Breast epithelium (tissue), 4 donors: ENCODE measurements around the gene PYGO2. TPM values are rescaled to one million over a fixed set of nuclear protein-coding genes. Genes with fewer than 3 reads are reported as not detected.

Experiments used
- DNase-seq, 2 donors: peaks; one replicate each; pipeline ENCODE4 v3.0.0-alpha.2; 2019; ENCODE audit warnings: low spot score in 2 of 2
- H3K27ac ChIP-seq, 2 donors: fragments of 200-600 bp; sonication (generic) in 1 of 2; one replicate each; pipeline ENCODE4 v1.5.1; 2016 to 2019; ENCODE audit warnings: mild to moderate bottlenecking in 1 of 2
- H3K27me3 ChIP-seq, 2 donors: fragments of 200-600 bp; sonication (generic) in 1 of 2; one replicate each; pipeline versions ENCODE4 v1.5.1 to v1.6.0; 2017 to 2019; ENCODE audit warnings: control low read depth in 1 of 2, mild to moderate bottlenecking in 1 of 2
- H3K36me3 ChIP-seq: fragments of 200-600 bp; one replicate; pipeline ENCODE4 v1.5.1; 2019
- H3K4me1 ChIP-seq, 2 donors: fragments of 200-600 bp; sonication (generic); one replicate each; pipeline ENCODE4 v1.5.1; 2016 to 2019; ENCODE audit warnings: control low read depth in 1 of 2
- H3K4me3 ChIP-seq, 3 donors: fragments of 200-600 bp; sonication (generic); 1 replicate in 2 of 3; 2 replicates in 1 of 3; pipeline ENCODE4 v1.5.1; 2016 to 2019; ENCODE audit warnings: mild to moderate bottlenecking in 3 of 3, moderate library complexity in 2 of 3
- H3K9me3 ChIP-seq, 2 donors: fragments of 200-600 bp; sonication (generic) in 1 of 2; one replicate each; pipeline ENCODE4 v1.5.1; 2016 to 2019; ENCODE audit warnings: control low read depth in 1 of 2
- POLR2A ChIP-seq: fragments of 450-650 bp; IDR thresholded peaks from one replicate; pipeline ENCODE4 v1.6.1; 2016; ENCODE audit warnings: antibody characterized with exemption, mild to moderate bottlenecking, moderate library complexity
- POLR2AphosphoS5 ChIP-seq, 3 donors: sonication (generic); formaldehyde crosslinking; IDR thresholded peaks; one replicate each; pipeline ENCODE4 v1.6.1; 2017; ENCODE audit warnings: antibody characterized with exemption in 3 of 3
- intact Hi-C: fragments of 100-400 bp; cut with DNase I; formaldehyde crosslinking; loops from one replicate; pipeline ENCODE4 v1.15.1; 2023; ENCODE audit warnings: low total_unique reads
- total RNA-seq, 3 donors: library from RNA; depleted of rRNA; stranded (reverse); fragments of >200 nt; gene quantifications; one replicate each; pipeline ENCODE4 v1.1.0, GENCODE V29; 2016
- TF ChIP-seq, protein P1 (sequence below), 3 donors: fragments of 450-650 bp; IDR thresholded peaks; one replicate each; pipeline ENCODE4 v1.5.1; 2016 to 2017; ENCODE audit warnings: antibody characterized with exemption in 3 of 3, mild to moderate bottlenecking in 3 of 3, moderate library complexity in 3 of 3

Gene PYGO2
- total RNA-seq, 3 donors from 2014 or later = 14.6 to 26.2 (median 20.3) TPM

DNA sequence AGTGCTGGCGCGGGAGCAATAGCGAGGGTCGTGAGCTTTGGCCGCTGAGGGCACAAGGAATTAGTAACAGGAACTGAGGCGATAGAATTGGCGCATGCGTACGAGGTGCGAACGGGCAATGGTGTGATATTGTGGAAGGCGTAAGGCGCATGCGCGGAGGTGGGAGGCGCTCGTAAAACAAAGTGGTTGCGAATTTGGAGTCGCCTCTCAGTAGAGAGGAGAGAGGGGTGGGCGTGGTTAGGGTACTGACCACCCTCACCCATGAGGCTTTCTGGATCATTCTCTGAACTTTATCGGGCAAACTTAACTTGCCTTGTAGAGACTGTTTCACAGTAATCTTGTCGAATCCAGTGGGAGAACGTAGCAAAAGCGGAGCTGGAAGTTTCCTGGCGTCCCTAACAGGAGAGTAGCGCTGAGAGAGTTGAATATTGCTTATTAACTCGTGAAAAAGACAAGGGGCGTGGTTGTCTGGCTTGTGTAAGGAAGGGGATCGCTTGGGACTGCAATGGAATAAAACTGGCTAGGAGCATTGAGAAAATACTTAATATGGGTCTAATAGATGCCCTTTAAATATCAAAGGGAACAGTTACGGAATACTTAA, 13.3 kb upstream of the PYGO2 start:
- H3K4me1 ChIP-seq = peaks cover 12 to 23% of the 10 kb centered on the region in 2 donors
- peak overlapping the region; percentile 57 to 76 (median 76) for H3K4me3 ChIP-seq
- DNase-seq = peak; percentile 94
- no peaks in the 10 kb centered on the region for H3K9me3 ChIP-seq
- peak overlapping the region; percentile 99 to 100 for H3K27ac ChIP-seq
- no peak for TF ChIP-seq POLR2A
- TF ChIP-seq, protein P1, sequence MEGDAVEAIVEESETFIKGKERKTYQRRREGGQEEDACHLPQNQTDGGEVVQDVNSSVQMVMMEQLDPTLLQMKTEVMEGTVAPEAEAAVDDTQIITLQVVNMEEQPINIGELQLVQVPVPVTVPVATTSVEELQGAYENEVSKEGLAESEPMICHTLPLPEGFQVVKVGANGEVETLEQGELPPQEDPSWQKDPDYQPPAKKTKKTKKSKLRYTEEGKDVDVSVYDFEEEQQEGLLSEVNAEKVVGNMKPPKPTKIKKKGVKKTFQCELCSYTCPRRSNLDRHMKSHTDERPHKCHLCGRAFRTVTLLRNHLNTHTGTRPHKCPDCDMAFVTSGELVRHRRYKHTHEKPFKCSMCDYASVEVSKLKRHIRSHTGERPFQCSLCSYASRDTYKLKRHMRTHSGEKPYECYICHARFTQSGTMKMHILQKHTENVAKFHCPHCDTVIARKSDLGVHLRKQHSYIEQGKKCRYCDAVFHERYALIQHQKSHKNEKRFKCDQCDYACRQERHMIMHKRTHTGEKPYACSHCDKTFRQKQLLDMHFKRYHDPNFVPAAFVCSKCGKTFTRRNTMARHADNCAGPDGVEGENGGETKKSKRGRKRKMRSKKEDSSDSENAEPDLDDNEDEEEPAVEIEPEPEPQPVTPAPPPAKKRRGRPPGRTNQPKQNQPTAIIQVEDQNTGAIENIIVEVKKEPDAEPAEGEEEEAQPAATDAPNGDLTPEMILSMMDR (IDR thresholded peaks at IDR 0.05) = no peak
- peak in 2 of 3 donors; percentile 30 to 70 for TF ChIP-seq POLR2AphosphoS5 (IDR thresholded peaks at IDR 0.05)
- intact Hi-C loops = no loop called here
- H3K27me3 ChIP-seq = no peaks in the 10 kb centered on the region
- no peaks in the 10 kb centered on the region for H3K36me3 ChIP-seq

DNA sequence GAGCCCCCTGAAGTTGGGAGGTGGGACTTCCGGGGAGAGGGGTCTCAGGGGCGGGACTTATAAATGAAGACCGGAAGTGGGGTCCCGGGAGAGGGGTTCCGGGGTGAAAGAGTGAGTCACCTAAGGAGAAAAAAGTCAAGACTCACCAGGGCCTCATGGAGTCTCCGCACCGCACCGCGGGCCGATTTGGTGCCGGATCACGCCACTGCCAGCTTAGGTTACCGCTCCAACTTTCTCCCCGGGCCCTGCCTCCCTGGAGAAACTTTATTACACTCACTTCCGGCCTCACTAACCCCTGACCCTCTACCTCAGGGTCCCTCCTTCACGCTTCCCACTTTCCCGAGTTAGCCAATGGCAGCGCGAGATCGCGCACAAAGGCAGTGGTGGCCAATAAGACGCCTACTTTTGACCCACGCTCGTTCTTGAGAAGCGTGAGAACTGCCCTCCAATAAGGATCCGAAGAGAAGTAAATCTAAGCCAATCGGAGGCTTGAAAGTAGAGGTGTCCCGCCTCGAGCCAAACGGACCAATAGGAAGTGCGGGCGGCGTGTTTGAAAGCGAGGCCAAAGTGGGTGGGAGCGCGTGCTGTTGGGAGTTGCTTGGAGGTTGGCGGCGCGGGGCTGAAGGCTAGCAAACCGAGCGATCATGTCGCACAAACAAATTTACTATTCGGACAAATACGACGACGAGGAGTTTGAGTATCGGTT, 12.7 kb upstream of the PYGO2 start, which contains the start of gene CKS1B:
Gene CKS1B, plus strand, starts transcription at position 580 of the 706 bp plus-strand sequence. Its CDS starts 65 bp downstream, at position 645.
- Histone ChIP-seq H3K9me3 (no peaks in the 10 kb centered on the region), H3K4me1 (peaks cover 14 to 26% of the 10 kb centered on the region in 2 donors), H3K4me3 (peak within 1 kb of the TSS; percentile 57 to 76 (median 76)), H3K27me3 (no peaks in the 10 kb centered on the region), H3K27ac (peak within 1 kb of the TSS; percentile 99 to 100), H3K36me3 (no peaks in the 10 kb centered on the region)
- peak; percentile 99 to 100 for DNase-seq
- intact Hi-C loops = no loop called here
- TF ChIP-seq POLR2AphosphoS5 (IDR thresholded peaks at IDR 0.05) (peak in 2 of 3 donors; percentile 71 to 82), POLR2A (peak; percentile 75)
- TF ChIP-seq, protein P1 (IDR thresholded peaks at IDR 0.05) = no peak

DNA sequence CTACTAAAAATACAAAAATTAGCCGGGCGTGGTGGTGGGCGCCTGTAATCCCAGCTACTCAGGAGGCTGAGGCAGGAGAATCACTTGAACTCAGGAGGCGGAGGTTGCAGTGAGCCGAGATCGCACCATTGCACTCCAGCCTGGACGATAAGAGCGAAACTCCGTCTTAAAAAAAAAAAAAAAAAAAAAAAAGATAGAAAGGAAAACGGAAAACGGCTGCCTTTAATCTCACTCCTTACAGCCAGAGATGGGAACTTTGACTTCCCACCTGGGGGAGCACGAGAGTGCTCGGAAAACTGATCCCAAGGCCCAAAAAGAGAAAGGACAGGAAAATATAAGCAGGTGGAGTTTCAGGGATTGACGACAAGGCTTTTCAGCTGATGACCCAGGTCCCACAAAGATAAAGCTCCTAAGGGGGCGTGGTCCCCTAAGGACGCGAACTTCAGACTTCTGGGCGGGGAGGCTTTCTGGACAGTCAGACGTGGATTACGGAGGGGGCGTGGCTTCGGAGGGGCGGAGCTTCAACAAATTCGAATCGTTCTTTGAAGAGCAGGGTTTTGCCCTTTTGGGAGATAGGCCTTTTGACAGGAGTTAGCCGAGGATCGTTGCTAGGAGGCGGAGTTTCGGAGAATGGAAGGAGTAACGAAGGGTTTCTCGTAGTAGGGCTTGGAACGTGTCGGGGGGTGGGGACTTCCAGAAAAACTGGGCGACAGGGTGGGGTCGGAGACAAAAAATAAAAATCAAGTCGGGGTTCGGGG, 11.9 kb upstream of the PYGO2 start:
- H3K4me3 ChIP-seq = peak overlapping the region; percentile 57 to 76 (median 76)
- H3K4me1 ChIP-seq = peaks cover 14 to 26% of the 10 kb centered on the region in 2 donors
- TF ChIP-seq POLR2AphosphoS5 (IDR thresholded peaks at IDR 0.05) = peak in 2 of 3 donors; percentile 5 to 37
- TF ChIP-seq, protein P1 (IDR thresholded peaks at IDR 0.05) = peak in 1 of 3 donors; percentile 44
- peak; percentile 38 for TF ChIP-seq POLR2A
- peak overlapping the region; percentile 99 to 100 for H3K27ac ChIP-seq
- no peaks in the 10 kb centered on the region for H3K36me3 ChIP-seq
- H3K27me3 ChIP-seq = no peaks in the 10 kb centered on the region
- intact Hi-C loops = no loop called here
- no peaks in the 10 kb centered on the region for H3K9me3 ChIP-seq
- DNase-seq = peak; percentile 97 to 99

DNA sequence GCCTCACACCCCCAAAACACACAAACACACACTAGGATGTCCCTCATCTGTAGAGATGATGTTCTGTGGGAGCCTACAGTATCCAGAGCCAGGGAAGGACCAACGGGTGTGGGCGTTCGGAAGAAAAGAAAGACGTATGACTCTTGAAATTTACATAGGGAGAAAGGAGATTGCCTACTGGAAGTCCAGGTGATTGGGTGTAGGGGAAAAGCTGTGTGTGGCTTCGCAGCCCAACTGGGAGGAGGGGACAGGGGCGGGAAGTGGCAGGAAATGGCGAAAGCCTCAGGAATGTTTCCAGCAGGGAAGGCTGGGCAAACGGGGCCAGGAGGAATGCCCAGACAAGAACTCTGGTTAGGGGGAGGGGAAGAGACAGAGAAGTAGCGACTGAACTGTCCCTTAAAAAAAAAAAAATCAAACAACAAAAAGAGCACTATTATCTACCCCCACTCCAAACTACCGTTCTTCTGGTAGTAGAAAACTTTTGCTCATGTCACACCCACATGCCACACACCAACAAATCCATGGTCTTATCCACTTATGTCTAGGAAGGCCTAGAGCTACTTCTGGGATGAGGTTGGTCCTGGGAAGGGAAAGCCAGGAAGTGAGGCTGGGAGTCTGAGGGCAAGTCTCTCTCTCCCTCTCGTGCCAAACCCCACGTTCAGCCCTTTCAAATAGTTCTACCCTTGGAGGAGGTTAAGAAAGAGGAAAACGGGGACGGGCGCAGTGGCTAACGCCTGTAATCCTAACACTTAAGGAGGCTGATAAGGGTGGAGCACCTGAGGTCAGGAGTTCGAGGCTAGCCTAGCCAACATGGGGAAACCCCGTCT, 11.1 kb upstream of the PYGO2 start:
- Histone ChIP-seq H3K4me1 (peaks cover 14 to 26% of the 10 kb centered on the region in 2 donors), H3K9me3 (no peaks in the 10 kb centered on the region), H3K4me3 (peak overlapping the region; percentile 57 to 76 (median 76)), H3K27me3 (no peaks in the 10 kb centered on the region), H3K27ac (peak overlapping the region; percentile 99 to 100), H3K36me3 (no peaks in the 10 kb centered on the region)
- peak; percentile 70 to 91 for DNase-seq
- intact Hi-C loops = no loop called here
- TF ChIP-seq POLR2A (peak; percentile 17), POLR2AphosphoS5 (IDR thresholded peaks at IDR 0.05) (peak; percentile 56 to 91 (median 66))
- TF ChIP-seq, protein P1 (IDR thresholded peaks at IDR 0.05) = no peak
